IPS DF 6.9 (cell line): ENCODE data around the gene FDX1.

Experiments
- DNase-seq: peaks from one replicate; pipeline ENCODE4 v3.0.0-alpha.2; 2013; ENCODE audit warnings: low read depth, low spot score
- H3K27ac ChIP-seq: one replicate; pipeline ENCODE4 v1.5.1; 2013; ENCODE audit warnings: low read length, control low read depth
- H3K27me3 ChIP-seq: 2 replicates; pipeline ENCODE4 v1.6.1; 2013; ENCODE audit warnings: mild to moderate bottlenecking, low read length; ENCODE audit not compliant: control insufficient read depth, insufficient read depth
- H3K36me3 ChIP-seq: 2 replicates; pipeline ENCODE4 v1.6.1; 2013; ENCODE audit warnings: low read length; ENCODE audit not compliant: control insufficient read depth, insufficient read depth
- H3K4me1 ChIP-seq: 2 replicates; pipeline ENCODE4 v1.6.1; 2013; ENCODE audit warnings: low read length; ENCODE audit not compliant: control insufficient read depth, insufficient read depth
- H3K4me3 ChIP-seq: 2 replicates; pipeline ENCODE4 v1.5.1; 2013; ENCODE audit warnings: mild to moderate bottlenecking, low read length
- H3K9me3 ChIP-seq: 2 replicates; pipeline ENCODE4 v1.6.1; 2013; ENCODE audit warnings: low read length, inconsistent platforms; ENCODE audit not compliant: control insufficient read depth, insufficient read depth
- WGBS: extraction: QIAGEN DNeasy Blood & Tissue Kit; methylation state at CpG from one replicate; pipeline ENCODE4 v1.1.7; 2013; ENCODE audit warnings: mixed read lengths, missing lambda C conversion rate; ENCODE audit not compliant: insufficient read length, insufficient coverage; 5-methylcytosine and 5-hydroxymethylcytosine counted together

The FDX1 gene

GRCh38 chr11:110481523-110481922 lies 51.8 kb downstream of the FDX1 start:
- no peaks in the 10 kb centered on the region for H3K9me3 ChIP-seq
- no peak overlapping the region for H3K27ac ChIP-seq
- WGBS, result no CpG with 5 or more reads among the region's 5 CpGs
- DNase-seq, result no peak
- H3K27me3 ChIP-seq, result no peaks in the 10 kb centered on the region
- H3K36me3 ChIP-seq, result no peaks in the 10 kb centered on the region
- H3K4me3 ChIP-seq, result no peak overlapping the region
- peaks cover 2% of the 10 kb centered on the region; the same call in 1 of the 2 replicates for H3K4me1 ChIP-seq

GRCh38 chr11:110486156-110486555 lies 56.4 kb downstream of the FDX1 start:
- no CpG with 5 or more reads among the region's 4 CpGs for WGBS
- H3K4me1 ChIP-seq, result no peaks in the 10 kb centered on the region
- no peak overlapping the region for H3K27ac ChIP-seq
- H3K9me3 ChIP-seq, result no peaks in the 10 kb centered on the region
- H3K27me3 ChIP-seq, result no peaks in the 10 kb centered on the region
- no peaks in the 10 kb centered on the region for H3K36me3 ChIP-seq
- no peak overlapping the region for H3K4me3 ChIP-seq
- no peak for DNase-seq

- no peak for DNase-seq
- Histone ChIP-seq H3K9me3 (no peaks in the 10 kb centered on the region), H3K27ac (no peak overlapping the region), H3K4me1 (no peaks in the 10 kb centered on the region), H3K27me3 (no peaks in the 10 kb centered on the region), H3K36me3 (no peaks in the 10 kb centered on the region), H3K4me3 (no peak overlapping the region)
- no CpG with 5 or more reads among the region's 2 CpGs for WGBS
Observed at GRCh38 chr11:110488446-110488845, 58.7 kb downstream of the FDX1 start.

- no CpG with 5 or more reads among the region's 1 CpG for WGBS
- Histone ChIP-seq H3K27me3 (no peaks in the 10 kb centered on the region), H3K4me1 (no peaks in the 10 kb centered on the region), H3K4me3 (no peak overlapping the region), H3K27ac (no peak overlapping the region), H3K9me3 (no peaks in the 10 kb centered on the region), H3K36me3 (no peaks in the 10 kb centered on the region)
- no peak for DNase-seq
Observed at GRCh38 chr11:110490886-110491285, 61.1 kb downstream of the FDX1 start.

GRCh38 chr11:110491577-110492320 lies 62.0 kb downstream of the FDX1 start:
- no peak for DNase-seq
- Histone ChIP-seq H3K36me3 (no peaks in the 10 kb centered on the region), H3K4me1 (no peaks in the 10 kb centered on the region), H3K4me3 (no peak overlapping the region), H3K9me3 (no peaks in the 10 kb centered on the region), H3K27me3 (no peaks in the 10 kb centered on the region), H3K27ac (no peak overlapping the region)
- no CpG with 5 or more reads among the region's 7 CpGs for WGBS

GRCh38 chr11:110492321-110492685 lies 62.6 kb downstream of the FDX1 start:
- Histone ChIP-seq H3K4me1 (no peaks in the 10 kb centered on the region), H3K27ac (no peak overlapping the region), H3K27me3 (no peaks in the 10 kb centered on the region), H3K4me3 (no peak overlapping the region), H3K36me3 (no peaks in the 10 kb centered on the region), H3K9me3 (no peaks in the 10 kb centered on the region)
- no CpG with 5 or more reads among the region's 1 CpG for WGBS
- DNase-seq, result no peak

- DNase-seq, result no peak
- H3K27ac ChIP-seq, result no peak overlapping the region
- H3K36me3 ChIP-seq, result no peaks in the 10 kb centered on the region
- WGBS, result no CpG with 5 or more reads among the region's 2 CpGs
- H3K27me3 ChIP-seq, result no peaks in the 10 kb centered on the region
- H3K9me3 ChIP-seq, result no peaks in the 10 kb centered on the region
- H3K4me1 ChIP-seq, result no peaks in the 10 kb centered on the region
- no peak overlapping the region for H3K4me3 ChIP-seq
Observed at GRCh38 chr11:110493346-110493745, 63.6 kb downstream of the FDX1 start.

- H3K27me3 ChIP-seq, result no peaks in the 10 kb centered on the region
- H3K36me3 ChIP-seq, result no peaks in the 10 kb centered on the region
- WGBS, result no CpG with 5 or more reads among the region's 2 CpGs
- H3K9me3 ChIP-seq, result no peaks in the 10 kb centered on the region
- no peaks in the 10 kb centered on the region; the same call in 1 of the 2 replicates for H3K4me1 ChIP-seq
- no peak overlapping the region for H3K4me3 ChIP-seq
- DNase-seq, result no peak
- H3K27ac ChIP-seq, result no peak overlapping the region
Observed at GRCh38 chr11:110497231-110497978, 67.7 kb downstream of the FDX1 start.

GRCh38 chr11:110501428-110501827 lies 71.7 kb downstream of the FDX1 start:
- WGBS, result no CpG with 5 or more reads among the region's 2 CpGs
- H3K27me3 ChIP-seq, result no peaks in the 10 kb centered on the region
- H3K27ac ChIP-seq, result no peak overlapping the region
- no peaks in the 10 kb centered on the region for H3K36me3 ChIP-seq
- no peak for DNase-seq
- H3K4me3 ChIP-seq, result no peak overlapping the region
- H3K9me3 ChIP-seq, result no peaks in the 10 kb centered on the region
- H3K4me1 ChIP-seq, result peaks cover 2% of the 10 kb centered on the region; the same call in 1 of the 2 replicates

- Histone ChIP-seq H3K27ac (no peak overlapping the region), H3K4me3 (no peak overlapping the region), H3K4me1 (peaks cover 2% of the 10 kb centered on the region; the same call in 1 of the 2 replicates), H3K36me3 (no peaks in the 10 kb centered on the region), H3K9me3 (no peaks in the 10 kb centered on the region), H3K27me3 (no peaks in the 10 kb centered on the region)
- WGBS, result no CpG with 5 or more reads among the region's 9 CpGs
- no peak for DNase-seq
Observed at GRCh38 chr11:110505528-110506284, 76.0 kb downstream of the FDX1 start.
